ENCODE results near the gene EIF4E1B.

EIF4E1B gene

GRCh38 chr5:176647843-176648473 lies 17.5 kb downstream of the EIF4E1B start:
- Mint-ChIP-seq H3K27me3 (no peaks in the 10 kb centered on the region), H3K4me1 (peaks cover 57% of the 10 kb centered on the region)
- ATAC-seq (replicated peaks; ENCODE audit: extremely low read depth, poor library complexity, severe bottlenecking) = no peak

GRCh38 chr5:176648474-176649194 lies 18.2 kb downstream of the EIF4E1B start:
- Mint-ChIP-seq H3K4me3 (peak overlapping the region; percentile 73), H3K36me3 (ENCODE audit: insufficient read depth) (peaks cover 7% of the 10 kb centered on the region), H3K9me3 (no peaks in the 10 kb centered on the region), H3K27ac (ENCODE audit: low read depth) (peak overlapping the region; percentile 67), H3K4me1 (peaks cover 64% of the 10 kb centered on the region), H3K27me3 (no peaks in the 10 kb centered on the region)
- DNase-seq (ENCODE audit: low spot score in 2 of 2) = peak in 1 of 2 donors; percentile 39
- peak; percentile 45 for ATAC-seq (replicated peaks; ENCODE audit: extremely low read depth, poor library complexity, severe bottlenecking)

More at GRCh38 chr5:176647843-176648473, 17.5 kb downstream of the EIF4E1B start:
- no peak for DNase-seq (ENCODE audit: low spot score in 2 of 2)
- H3K27ac Mint-ChIP-seq (ENCODE audit: low read depth) = peak overlapping the region; percentile 67
- H3K9me3 Mint-ChIP-seq = no peaks in the 10 kb centered on the region
- peaks cover 4% of the 10 kb centered on the region for H3K36me3 Mint-ChIP-seq (ENCODE audit: insufficient read depth)
- peak overlapping the region; percentile 73 for H3K4me3 Mint-ChIP-seq

- H3K4me1 Mint-ChIP-seq = peaks cover 62% of the 10 kb centered on the region
- peaks cover 7% of the 10 kb centered on the region for H3K36me3 Mint-ChIP-seq (ENCODE audit: insufficient read depth)
- peak overlapping the region; percentile 41 for H3K27ac Mint-ChIP-seq (ENCODE audit: low read depth)
- H3K9me3 Mint-ChIP-seq = no peaks in the 10 kb centered on the region
- no peak for DNase-seq (ENCODE audit: low spot score in 2 of 2)
- ATAC-seq (replicated peaks; ENCODE audit: extremely low read depth, poor library complexity, severe bottlenecking) = no peak
- no peak overlapping the region for H3K4me3 Mint-ChIP-seq
- no peaks in the 10 kb centered on the region for H3K27me3 Mint-ChIP-seq
Measured at GRCh38 chr5:176650354-176650884, 19.9 kb downstream of the EIF4E1B start.

GRCh38 chr5:176651472-176651980 lies 21.1 kb downstream of the EIF4E1B start:
- DNase-seq (ENCODE audit: low spot score in 2 of 2) (no peak), ATAC-seq (replicated peaks; ENCODE audit: extremely low read depth, poor library complexity, severe bottlenecking) (no peak)
- Mint-ChIP-seq H3K27ac (ENCODE audit: low read depth) (peak overlapping the region; percentile 16), H3K4me3 (no peak overlapping the region), H3K36me3 (ENCODE audit: insufficient read depth) (peaks cover 9% of the 10 kb centered on the region), H3K4me1 (peaks cover 53% of the 10 kb centered on the region), H3K9me3 (no peaks in the 10 kb centered on the region), H3K27me3 (no peaks in the 10 kb centered on the region)

GRCh38 chr5:176652136-176652535 lies 21.7 kb downstream of the EIF4E1B start:
- Mint-ChIP-seq H3K4me3 (no peak overlapping the region), H3K36me3 (ENCODE audit: insufficient read depth) (peaks cover 9% of the 10 kb centered on the region), H3K27me3 (no peaks in the 10 kb centered on the region), H3K4me1 (peaks cover 48% of the 10 kb centered on the region), H3K9me3 (no peaks in the 10 kb centered on the region), H3K27ac (ENCODE audit: low read depth) (no peak overlapping the region)
- no peak for DNase-seq (ENCODE audit: low spot score in 2 of 2)
- ATAC-seq (replicated peaks; ENCODE audit: extremely low read depth, poor library complexity, severe bottlenecking) = no peak

GRCh38 chr5:176653401-176654385 lies 23.2 kb downstream of the EIF4E1B start:
- peaks cover 43% of the 10 kb centered on the region for H3K4me1 Mint-ChIP-seq

GRCh38 chr5:176654856-176655255 lies 24.4 kb downstream of the EIF4E1B start:
- ATAC-seq (replicated peaks; ENCODE audit: extremely low read depth, poor library complexity, severe bottlenecking) (no peak), DNase-seq (ENCODE audit: low spot score in 2 of 2) (no peak)
- H3K36me3 Mint-ChIP-seq (ENCODE audit: insufficient read depth) = peaks cover 10% of the 10 kb centered on the region
- no peaks in the 10 kb centered on the region for H3K9me3 Mint-ChIP-seq
- H3K4me3 Mint-ChIP-seq = no peak overlapping the region
- no peaks in the 10 kb centered on the region for H3K27me3 Mint-ChIP-seq
- peaks cover 44% of the 10 kb centered on the region for H3K4me1 Mint-ChIP-seq
- H3K27ac Mint-ChIP-seq (ENCODE audit: low read depth) = no peak overlapping the region

More at GRCh38 chr5:176653401-176654385, 23.2 kb downstream of the EIF4E1B start:
- Mint-ChIP-seq H3K27ac (ENCODE audit: low read depth) (peak overlapping the region; percentile 75), H3K27me3 (no peaks in the 10 kb centered on the region), H3K36me3 (ENCODE audit: insufficient read depth) (peaks cover 9% of the 10 kb centered on the region), H3K9me3 (no peaks in the 10 kb centered on the region), H3K4me3 (no peak overlapping the region)
- peak in 1 of 2 donors; percentile 28 for DNase-seq (ENCODE audit: low spot score in 2 of 2)
- ATAC-seq (replicated peaks; ENCODE audit: extremely low read depth, poor library complexity, severe bottlenecking) = peak; percentile 30

GRCh38 chr5:176656467-176656990 lies 26.1 kb downstream of the EIF4E1B start:
- ATAC-seq (replicated peaks; ENCODE audit: extremely low read depth, poor library complexity, severe bottlenecking) (no peak), DNase-seq (ENCODE audit: low spot score in 2 of 2) (no peak)
- no peaks in the 10 kb centered on the region for H3K9me3 Mint-ChIP-seq
- peaks cover 10% of the 10 kb centered on the region for H3K36me3 Mint-ChIP-seq (ENCODE audit: insufficient read depth)
- no peak overlapping the region for H3K4me3 Mint-ChIP-seq
- no peaks in the 10 kb centered on the region for H3K27me3 Mint-ChIP-seq
- H3K4me1 Mint-ChIP-seq = peaks cover 39% of the 10 kb centered on the region
- no peak overlapping the region for H3K27ac Mint-ChIP-seq (ENCODE audit: low read depth)

- Mint-ChIP-seq H3K4me1 (peaks cover 28% of the 10 kb centered on the region), H3K27ac (ENCODE audit: low read depth) (peak overlapping the region; percentile 17), H3K27me3 (no peaks in the 10 kb centered on the region), H3K36me3 (ENCODE audit: insufficient read depth) (peaks cover 10% of the 10 kb centered on the region), H3K4me3 (peak overlapping the region; percentile 73), H3K9me3 (no peaks in the 10 kb centered on the region)
- DNase-seq (ENCODE audit: low spot score in 2 of 2) (peak; percentile 43 to 45), ATAC-seq (replicated peaks; ENCODE audit: extremely low read depth, poor library complexity, severe bottlenecking) (peak; percentile 57)
Measured at GRCh38 chr5:176658007-176658599, 27.6 kb downstream of the EIF4E1B start.

- H3K4me3 Mint-ChIP-seq = peak overlapping the region; percentile 73
- H3K9me3 Mint-ChIP-seq = no peaks in the 10 kb centered on the region
- H3K27me3 Mint-ChIP-seq = peaks cover 5% of the 10 kb centered on the region
- DNase-seq (ENCODE audit: low spot score in 2 of 2) (no peak), ATAC-seq (replicated peaks; ENCODE audit: extremely low read depth, poor library complexity, severe bottlenecking) (peak; percentile 55)
- peaks cover 7% of the 10 kb centered on the region for H3K36me3 Mint-ChIP-seq (ENCODE audit: insufficient read depth)
- H3K4me1 Mint-ChIP-seq = peaks cover 20% of the 10 kb centered on the region
- H3K27ac Mint-ChIP-seq (ENCODE audit: low read depth) = peak overlapping the region; percentile 69
Measured at GRCh38 chr5:176658817-176659511, 28.5 kb downstream of the EIF4E1B start.

GRCh38 chr5:176659512-176659839 lies 29.0 kb downstream of the EIF4E1B start:
- Mint-ChIP-seq H3K36me3 (ENCODE audit: insufficient read depth) (peaks cover 7% of the 10 kb centered on the region), H3K4me1 (peaks cover 18% of the 10 kb centered on the region), H3K27me3 (peaks cover 10% of the 10 kb centered on the region), H3K4me3 (peak overlapping the region; percentile 73), H3K27ac (ENCODE audit: low read depth) (no peak overlapping the region), H3K9me3 (no peaks in the 10 kb centered on the region)
- no peak for ATAC-seq (replicated peaks; ENCODE audit: extremely low read depth, poor library complexity, severe bottlenecking)
- no peak for DNase-seq (ENCODE audit: low spot score in 2 of 2)
